Measurements from ENCODE around the gene LGMN. TPM values are rescaled to one million over a fixed set of nuclear protein-coding genes. Genes with fewer than 3 reads are reported as not detected.

LGMN gene
- total RNA-seq, 1 donor from 2014 or later: 37.0 TPM

GRCh38 chr14:92698393-92698792 lies 50.0 kb downstream of the LGMN start:
- H3K9me3 Mint-ChIP-seq: no peaks in the 10 kb centered on the region
- H3K4me3 Mint-ChIP-seq: no peak overlapping the region
- DNase-seq (ENCODE audit: low read depth, low spot score): no peak
- no peaks in the 10 kb centered on the region for H3K36me3 Mint-ChIP-seq (ENCODE audit: low read depth)
- H3K27ac Mint-ChIP-seq (ENCODE audit: unreplicated experiment): no peak overlapping the region
- peaks cover 13% of the 10 kb centered on the region for H3K4me1 Mint-ChIP-seq
- TF ChIP-seq CTCF (conservative IDR thresholded peaks at IDR 0.05): no peak
- peaks cover 9% of the 10 kb centered on the region for H3K27me3 Mint-ChIP-seq (ENCODE audit: low read depth)

GRCh38 chr14:92696366-92696765 lies 52.1 kb downstream of the LGMN start:
- DNase-seq (ENCODE audit: low read depth, low spot score): no peak
- no peak for TF ChIP-seq CTCF (conservative IDR thresholded peaks at IDR 0.05)
- no peaks in the 10 kb centered on the region for H3K36me3 Mint-ChIP-seq (ENCODE audit: low read depth)
- no peak overlapping the region for H3K27ac Mint-ChIP-seq (ENCODE audit: unreplicated experiment)
- peaks cover 13% of the 10 kb centered on the region for H3K4me1 Mint-ChIP-seq
- no peaks in the 10 kb centered on the region for H3K9me3 Mint-ChIP-seq
- H3K27me3 Mint-ChIP-seq (ENCODE audit: low read depth): peaks cover 9% of the 10 kb centered on the region
- no peak overlapping the region for H3K4me3 Mint-ChIP-seq

GRCh38 chr14:92695562-92695961 lies 52.9 kb downstream of the LGMN start:
- H3K4me3 Mint-ChIP-seq: no peak overlapping the region
- DNase-seq (ENCODE audit: low read depth, low spot score): no peak
- H3K4me1 Mint-ChIP-seq: peaks cover 13% of the 10 kb centered on the region
- no peaks in the 10 kb centered on the region for H3K36me3 Mint-ChIP-seq (ENCODE audit: low read depth)
- no peaks in the 10 kb centered on the region for H3K9me3 Mint-ChIP-seq
- peaks cover 9% of the 10 kb centered on the region for H3K27me3 Mint-ChIP-seq (ENCODE audit: low read depth)
- TF ChIP-seq CTCF (conservative IDR thresholded peaks at IDR 0.05): no peak
- no peak overlapping the region for H3K27ac Mint-ChIP-seq (ENCODE audit: unreplicated experiment)

GRCh38 chr14:92694807-92695206 lies 53.6 kb downstream of the LGMN start:
- no peak for DNase-seq (ENCODE audit: low read depth, low spot score)
- H3K4me1 Mint-ChIP-seq: peaks cover 13% of the 10 kb centered on the region
- no peaks in the 10 kb centered on the region for H3K9me3 Mint-ChIP-seq
- no peak for TF ChIP-seq CTCF (conservative IDR thresholded peaks at IDR 0.05)
- H3K27ac Mint-ChIP-seq (ENCODE audit: unreplicated experiment): no peak overlapping the region
- peak overlapping the region; percentile 38 for H3K4me3 Mint-ChIP-seq
- H3K36me3 Mint-ChIP-seq (ENCODE audit: low read depth): no peaks in the 10 kb centered on the region
- peaks cover 11% of the 10 kb centered on the region for H3K27me3 Mint-ChIP-seq (ENCODE audit: low read depth)

GRCh38 chr14:92693998-92694795 lies 54.2 kb downstream of the LGMN start:
- Mint-ChIP-seq H3K27me3 (ENCODE audit: low read depth) (peaks cover 11% of the 10 kb centered on the region), H3K27ac (ENCODE audit: unreplicated experiment) (no peak overlapping the region), H3K36me3 (ENCODE audit: low read depth) (no peaks in the 10 kb centered on the region), H3K4me3 (peak overlapping the region; percentile 38), H3K4me1 (peaks cover 13% of the 10 kb centered on the region), H3K9me3 (no peaks in the 10 kb centered on the region)
- TF ChIP-seq CTCF (conservative IDR thresholded peaks at IDR 0.05): no peak
- no peak for DNase-seq (ENCODE audit: low read depth, low spot score)

All from neural crest cell (in vitro differentiated cells).